ENCODE data around the gene GCDH. TPM values are rescaled to one million over a fixed set of nuclear protein-coding genes. Genes with fewer than 3 reads are reported as not detected.

Gene GCDH
- total RNA-seq, 1 experiment from 2014 or later = 53.2 TPM

DNA sequence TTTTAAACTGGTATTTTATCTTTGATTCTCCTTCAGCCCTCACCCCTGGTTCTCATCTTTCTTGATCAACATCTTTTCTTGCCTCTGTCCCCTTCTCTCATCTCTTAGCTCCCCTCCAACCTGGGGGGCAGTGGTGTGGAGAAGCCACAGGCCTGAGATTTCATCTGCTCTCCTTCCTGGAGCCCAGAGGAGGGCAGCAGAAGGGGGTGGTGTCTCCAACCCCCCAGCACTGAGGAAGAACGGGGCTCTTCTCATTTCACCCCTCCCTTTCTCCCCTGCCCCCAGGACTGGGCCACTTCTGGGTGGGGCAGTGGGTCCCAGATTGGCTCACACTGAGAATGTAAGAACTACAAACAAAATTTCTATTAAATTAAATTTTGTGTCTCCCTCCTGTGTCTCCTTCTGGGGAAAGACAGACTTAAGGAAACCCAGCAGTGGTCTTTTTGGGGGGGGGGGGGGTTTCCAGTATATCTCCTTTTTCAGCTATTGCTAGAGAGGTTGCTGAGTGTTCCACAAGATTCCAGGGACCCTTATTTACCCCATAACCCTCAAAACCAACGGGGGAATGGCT, 53.2 kb downstream of the GCDH start:
- Histone ChIP-seq H3K18ac (ENCODE audit: insufficient read length, low read depth, low read length) (no peak overlapping the region), H3K23me2 (ENCODE audit: insufficient read length, low read depth, low read length, poor library complexity, severe bottlenecking) (peaks cover 3% of the 10 kb centered on the region), H2BK5ac (ENCODE audit: insufficient read length, low read length) (no peak overlapping the region), H2BK12ac (ENCODE audit: insufficient read length, low read depth, low read length) (no peak overlapping the region), H3K79me2 (ENCODE audit: insufficient read depth, low read length) (peaks cover 3% of the 10 kb centered on the region; the same call in 1 of the 2 replicates), H3K56ac (ENCODE audit: insufficient read length, low read depth, low read length) (no peak overlapping the region), H3K79me1 (ENCODE audit: insufficient read depth, low read depth, low read length, poor library complexity, severe bottlenecking) (peaks cover 6% of the 10 kb centered on the region), H4K5ac (ENCODE audit: insufficient read length, low read depth, low read length) (no peak overlapping the region), H2BK120ac (ENCODE audit: low read depth, low read length, poor library complexity, severe bottlenecking) (no peak overlapping the region), H3K27ac (ENCODE audit: insufficient read length, low read depth, low read length) (no peak overlapping the region), H3K4me1 (ENCODE audit: insufficient read depth, low read length) (no peaks in the 10 kb centered on the region), H3K4ac (ENCODE audit: low read depth, low read length) (no peak overlapping the region), H4K8ac (replicated peaks; ENCODE audit: insufficient read length, low read depth, low read length) (no peak overlapping the region), H3K14ac (ENCODE audit: insufficient read depth, low read length) (no peak overlapping the region), H3T11ph (ENCODE audit: low read length) (no peak overlapping the region), H3K4me2 (ENCODE audit: insufficient read depth, insufficient read length, low read length) (no peak overlapping the region), H2BK20ac (ENCODE audit: low read depth, low read length, poor library complexity, severe bottlenecking) (no peak overlapping the region), H4K91ac (ENCODE audit: insufficient read length, low read depth, low read length) (no peak overlapping the region), H3K9ac (ENCODE audit: extremely low read depth, insufficient read length, low read length) (no peak overlapping the region), H3K9me3 (ENCODE audit: control insufficient read depth, low read depth, low read length) (no peaks in the 10 kb centered on the region), H2AK5ac (ENCODE audit: insufficient read length, low read length) (no peak overlapping the region), H3K23ac (ENCODE audit: insufficient read length, low read depth, low read length) (no peak overlapping the region), H2BK15ac (ENCODE audit: low read depth, low read length) (no peak overlapping the region), H4K20me1 (ENCODE audit: control insufficient read depth, insufficient read depth, insufficient read length) (no peaks in the 10 kb centered on the region), H2AFZ (ENCODE audit: low read length) (no peak overlapping the region), H3K27me3 (ENCODE audit: insufficient read depth, low read length) (no peaks in the 10 kb centered on the region)
- TF ChIP-seq, protein P1, sequence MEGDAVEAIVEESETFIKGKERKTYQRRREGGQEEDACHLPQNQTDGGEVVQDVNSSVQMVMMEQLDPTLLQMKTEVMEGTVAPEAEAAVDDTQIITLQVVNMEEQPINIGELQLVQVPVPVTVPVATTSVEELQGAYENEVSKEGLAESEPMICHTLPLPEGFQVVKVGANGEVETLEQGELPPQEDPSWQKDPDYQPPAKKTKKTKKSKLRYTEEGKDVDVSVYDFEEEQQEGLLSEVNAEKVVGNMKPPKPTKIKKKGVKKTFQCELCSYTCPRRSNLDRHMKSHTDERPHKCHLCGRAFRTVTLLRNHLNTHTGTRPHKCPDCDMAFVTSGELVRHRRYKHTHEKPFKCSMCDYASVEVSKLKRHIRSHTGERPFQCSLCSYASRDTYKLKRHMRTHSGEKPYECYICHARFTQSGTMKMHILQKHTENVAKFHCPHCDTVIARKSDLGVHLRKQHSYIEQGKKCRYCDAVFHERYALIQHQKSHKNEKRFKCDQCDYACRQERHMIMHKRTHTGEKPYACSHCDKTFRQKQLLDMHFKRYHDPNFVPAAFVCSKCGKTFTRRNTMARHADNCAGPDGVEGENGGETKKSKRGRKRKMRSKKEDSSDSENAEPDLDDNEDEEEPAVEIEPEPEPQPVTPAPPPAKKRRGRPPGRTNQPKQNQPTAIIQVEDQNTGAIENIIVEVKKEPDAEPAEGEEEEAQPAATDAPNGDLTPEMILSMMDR (conservative IDR thresholded peaks at IDR 0.05) = no peak
- H3K9me3 Mint-ChIP-seq = peaks cover 0 to 3% of the 10 kb centered on the region in 2 experiments; a peak in 1 of 5 replicates
- H3K27me3 Mint-ChIP-seq (ENCODE audit: low read depth) = no peaks in the 10 kb centered on the region
- no peak for DNase-seq
- H3K4me3 Mint-ChIP-seq = no peak overlapping the region
- peaks cover 61 to 83% (median 75%) of the 10 kb centered on the region in 3 experiments for H3K36me3 Mint-ChIP-seq (ENCODE audit: insufficient read depth in 1 of 3, low read depth in 3 of 3)
- H3K27ac Mint-ChIP-seq = peak overlapping the region in 1 of 3 experiments; percentile 93; a peak in 3 of 7 replicates
- WGBS (ENCODE audit: extremely low coverage, insufficient read length, low lambda C conversion rate) = no CpG with 5 or more reads among the region's 2 CpGs
- H3K4me1 Mint-ChIP-seq = peaks cover 21 to 39% of the 10 kb centered on the region in 2 experiments

Measured in H9 (cell line).